Measurements from ENCODE around the gene ACOD1. TPM values are rescaled to one million over a fixed set of nuclear protein-coding genes. Genes with fewer than 3 reads are reported as not detected.
"Not testable (repeated sequence)": the region's sequence is repeated elsewhere in the genome, so short reads cannot be mapped to it uniquely, and the experiment has no call there.

Gene ACOD1
- total RNA-seq, 1 donor from 2014 or later = not detected

GRCh38 chr13:76917095-76917494 lies 31.2 kb upstream of the ACOD1 start:
- TF ChIP-seq CTCF (IDR thresholded peaks at IDR 0.05) = no peak
- intact Hi-C loops (cut with DNase I) = no loop called here
- no peak overlapping the region for H3K4me3 ChIP-seq
- peaks cover 0 to 12% of the 10 kb centered on the region in 2 donors for H3K4me1 ChIP-seq
- no peaks in the 10 kb centered on the region for H3K9me3 ChIP-seq
- H3K27ac ChIP-seq = peak overlapping the region; percentile 66 to 76
- H3K36me3 ChIP-seq = no peaks in the 10 kb centered on the region
- no peaks in the 10 kb centered on the region for H3K27me3 ChIP-seq
- no peak for DNase-seq (ENCODE audit: low spot score in 2 of 2)

GRCh38 chr13:76917755-76918481 lies 30.4 kb upstream of the ACOD1 start:
- Histone ChIP-seq H3K4me1 (peaks cover 0 to 12% of the 10 kb centered on the region in 2 donors), H3K27ac (peak overlapping the region; percentile 66 to 76)
- H3K27me3 ChIP-seq; intact Hi-C loops (cut with DNase I); H3K4me3 ChIP-seq; H3K9me3 ChIP-seq; DNase-seq (ENCODE audit: low spot score in 2 of 2); H3K36me3 ChIP-seq: not testable (repeated sequence)

- Histone ChIP-seq H3K9me3 (no peaks in the 10 kb centered on the region), H3K4me3 (no peak overlapping the region)
- TF ChIP-seq CTCF (IDR thresholded peaks at IDR 0.05) = no peak
Measured at GRCh38 chr13:76921516-76921915, 26.8 kb upstream of the ACOD1 start.

GRCh38 chr13:76925115-76925514 lies 23.2 kb upstream of the ACOD1 start:
- no peak overlapping the region for H3K27ac ChIP-seq
- no peaks in the 10 kb centered on the region for H3K36me3 ChIP-seq

More at GRCh38 chr13:76921516-76921915, 26.8 kb upstream of the ACOD1 start:
- Histone ChIP-seq H3K4me1 (peaks cover 0 to 12% of the 10 kb centered on the region in 2 donors), H3K27me3 (no peaks in the 10 kb centered on the region), H3K36me3 (no peaks in the 10 kb centered on the region), H3K27ac (no peak overlapping the region)
- DNase-seq (ENCODE audit: low spot score in 2 of 2) = no peak
- intact Hi-C loops (cut with DNase I) = no loop called here

GRCh38 chr13:76927955-76928354 lies 20.4 kb upstream of the ACOD1 start:
- no peak for TF ChIP-seq CTCF (IDR thresholded peaks at IDR 0.05)
- no peaks in the 10 kb centered on the region for H3K36me3 ChIP-seq
- no peak overlapping the region for H3K27ac ChIP-seq
- H3K9me3 ChIP-seq = peaks cover 0 to 9% of the 10 kb centered on the region in 2 donors
- H3K4me3 ChIP-seq = no peak overlapping the region
- H3K4me1 ChIP-seq = no peaks in the 10 kb centered on the region
- no peak for DNase-seq (ENCODE audit: low spot score in 2 of 2)
- no peaks in the 10 kb centered on the region for H3K27me3 ChIP-seq
- intact Hi-C loops (cut with DNase I) = no loop called here

More at GRCh38 chr13:76925115-76925514, 23.2 kb upstream of the ACOD1 start:
- Histone ChIP-seq H3K9me3 (no peaks in the 10 kb centered on the region), H3K4me1 (no peaks in the 10 kb centered on the region), H3K4me3 (no peak overlapping the region), H3K27me3 (no peaks in the 10 kb centered on the region)
- TF ChIP-seq CTCF (IDR thresholded peaks at IDR 0.05) = no peak
- no peak for DNase-seq (ENCODE audit: low spot score in 2 of 2)
- intact Hi-C loops (cut with DNase I) = no loop called here

- no peaks in the 10 kb centered on the region for H3K4me1 ChIP-seq
- no peak overlapping the region for H3K27ac ChIP-seq
- no peaks in the 10 kb centered on the region for H3K36me3 ChIP-seq
- H3K4me3 ChIP-seq = no peak overlapping the region
- H3K9me3 ChIP-seq = peaks cover 0 to 9% of the 10 kb centered on the region in 2 donors
- intact Hi-C loops (cut with DNase I) = no loop called here
- H3K27me3 ChIP-seq = no peaks in the 10 kb centered on the region
- TF ChIP-seq CTCF (IDR thresholded peaks at IDR 0.05) = no peak
- no peak for DNase-seq (ENCODE audit: low spot score in 2 of 2)
Measured at GRCh38 chr13:76928456-76928855, 19.9 kb upstream of the ACOD1 start.
